Measurements from ENCODE around the gene ZFAND4. TPM values are rescaled to one million over a fixed set of nuclear protein-coding genes. Genes with fewer than 3 reads are reported as not detected.

The ZFAND4 gene
- total RNA-seq, 1 donor from 2014 or later, result 11.1 TPM

DNA sequence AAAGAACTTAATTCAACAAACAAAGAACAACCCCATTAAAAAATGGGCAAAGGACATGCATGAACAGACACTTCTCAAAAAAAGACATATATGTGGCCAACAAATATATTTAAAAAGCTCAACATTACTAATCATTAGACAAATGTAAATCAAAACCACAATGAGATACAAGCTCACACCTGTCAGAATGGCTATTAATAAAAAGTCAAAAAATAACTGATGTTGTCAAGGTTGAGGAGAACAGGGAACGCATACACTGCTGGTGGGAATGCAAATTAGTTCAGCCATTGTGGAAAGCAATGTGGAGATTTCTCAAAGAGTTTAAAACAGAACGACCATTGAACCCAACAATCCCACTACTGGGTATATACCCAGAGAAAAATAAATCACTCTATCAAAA, 19.1 kb downstream of the ZFAND4 start:
- H3K9me3 ChIP-seq (replicated peaks), result no peaks in the 10 kb centered on the region
- no peak overlapping the region for H3K27ac ChIP-seq (replicated peaks)
- H3K27me3 ChIP-seq (ENCODE audit: low read depth), result no peaks in the 10 kb centered on the region
- peaks cover 22% of the 10 kb centered on the region for H3K36me3 ChIP-seq
- TF ChIP-seq, protein P1, sequence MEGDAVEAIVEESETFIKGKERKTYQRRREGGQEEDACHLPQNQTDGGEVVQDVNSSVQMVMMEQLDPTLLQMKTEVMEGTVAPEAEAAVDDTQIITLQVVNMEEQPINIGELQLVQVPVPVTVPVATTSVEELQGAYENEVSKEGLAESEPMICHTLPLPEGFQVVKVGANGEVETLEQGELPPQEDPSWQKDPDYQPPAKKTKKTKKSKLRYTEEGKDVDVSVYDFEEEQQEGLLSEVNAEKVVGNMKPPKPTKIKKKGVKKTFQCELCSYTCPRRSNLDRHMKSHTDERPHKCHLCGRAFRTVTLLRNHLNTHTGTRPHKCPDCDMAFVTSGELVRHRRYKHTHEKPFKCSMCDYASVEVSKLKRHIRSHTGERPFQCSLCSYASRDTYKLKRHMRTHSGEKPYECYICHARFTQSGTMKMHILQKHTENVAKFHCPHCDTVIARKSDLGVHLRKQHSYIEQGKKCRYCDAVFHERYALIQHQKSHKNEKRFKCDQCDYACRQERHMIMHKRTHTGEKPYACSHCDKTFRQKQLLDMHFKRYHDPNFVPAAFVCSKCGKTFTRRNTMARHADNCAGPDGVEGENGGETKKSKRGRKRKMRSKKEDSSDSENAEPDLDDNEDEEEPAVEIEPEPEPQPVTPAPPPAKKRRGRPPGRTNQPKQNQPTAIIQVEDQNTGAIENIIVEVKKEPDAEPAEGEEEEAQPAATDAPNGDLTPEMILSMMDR (IDR thresholded peaks at IDR 0.05; ENCODE audit: borderline replicate concordance), result no peak
- intact Hi-C loops (cut with micrococcal nuclease), result no loop called here
- no peak overlapping the region for H3K4me3 ChIP-seq
- DNase-seq, result no peak
- H3K4me1 ChIP-seq, result peaks cover 36% of the 10 kb centered on the region

DNA sequence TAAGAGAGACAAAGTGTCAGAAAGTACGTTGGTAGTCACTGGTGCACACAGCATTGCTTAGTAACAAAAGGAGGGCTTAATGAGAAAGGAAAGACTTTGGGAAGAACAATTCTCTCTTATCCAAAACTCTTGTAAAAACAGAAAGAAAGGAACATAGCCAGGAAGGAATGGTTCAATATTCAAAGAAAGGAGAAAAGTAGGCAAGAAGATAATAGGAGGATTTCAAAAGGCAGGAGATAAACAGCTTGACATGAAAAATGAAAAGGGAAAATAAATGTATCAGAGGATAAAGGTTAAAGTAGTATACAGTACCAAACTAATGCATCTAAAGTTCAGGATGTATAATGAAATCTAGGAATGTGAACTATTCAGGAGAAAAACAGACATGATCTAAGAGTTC, 20.1 kb downstream of the ZFAND4 start:
- Histone ChIP-seq H3K36me3 (peaks cover 26% of the 10 kb centered on the region), H3K4me1 (peaks cover 37% of the 10 kb centered on the region), H3K27me3 (ENCODE audit: low read depth) (no peaks in the 10 kb centered on the region), H3K4me3 (no peak overlapping the region), H3K27ac (replicated peaks) (peak overlapping the region; percentile 32), H3K9me3 (replicated peaks) (no peaks in the 10 kb centered on the region)
- TF ChIP-seq, protein P1 (IDR thresholded peaks at IDR 0.05; ENCODE audit: borderline replicate concordance), result no peak
- intact Hi-C loops (cut with micrococcal nuclease), result no loop called here
- no peak for DNase-seq

DNA sequence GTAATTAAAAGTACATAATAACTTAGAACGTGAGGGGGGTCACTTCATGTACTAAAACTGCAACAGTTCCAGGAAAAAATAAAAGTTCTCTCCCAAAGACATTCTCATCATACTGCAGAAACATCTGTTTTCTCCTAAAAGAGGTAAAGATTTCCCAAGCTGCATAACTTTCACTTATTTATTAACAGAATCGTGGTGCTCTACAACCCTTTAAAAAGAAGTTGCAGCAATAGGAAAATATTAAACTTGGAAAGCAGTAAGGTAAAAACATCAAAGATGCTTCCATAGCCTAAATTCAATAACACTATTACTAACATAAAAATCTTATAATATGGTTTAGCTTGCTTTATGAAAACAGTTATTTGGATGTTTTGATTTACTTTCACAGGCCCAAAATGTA, 23.3 kb downstream of the ZFAND4 start:
- H3K36me3 ChIP-seq, result peaks cover 27% of the 10 kb centered on the region
- intact Hi-C loops (cut with micrococcal nuclease), result no loop called here
- H3K4me3 ChIP-seq, result no peak overlapping the region

DNA sequence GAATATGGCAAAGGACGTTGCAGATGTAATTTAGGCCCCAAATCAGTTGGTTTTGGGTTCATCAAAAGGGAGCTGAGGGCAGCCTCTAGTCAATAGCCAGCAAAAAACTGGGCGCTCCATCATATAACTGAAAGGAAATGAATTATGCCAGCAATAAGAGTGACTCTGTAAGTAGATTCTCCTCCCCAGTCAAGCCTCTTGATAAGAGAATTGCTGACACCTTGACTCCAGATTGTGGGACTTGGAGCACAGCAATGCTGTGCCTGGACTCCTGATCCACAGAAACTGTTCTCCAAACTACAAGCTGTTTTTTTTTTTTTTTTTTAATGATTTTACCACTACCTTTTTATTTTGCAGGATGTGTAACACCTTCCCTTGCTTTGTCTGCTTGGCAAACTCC, 25.5 kb downstream of the ZFAND4 start:
- no peak for DNase-seq
- peaks cover 21% of the 10 kb centered on the region for H3K4me1 ChIP-seq
- intact Hi-C loops (cut with micrococcal nuclease), result no loop called here
- peaks cover 30% of the 10 kb centered on the region for H3K36me3 ChIP-seq
- no peak overlapping the region for H3K4me3 ChIP-seq
- H3K27me3 ChIP-seq (ENCODE audit: low read depth), result no peaks in the 10 kb centered on the region
- H3K9me3 ChIP-seq (replicated peaks), result no peaks in the 10 kb centered on the region
- TF ChIP-seq, protein P1 (IDR thresholded peaks at IDR 0.05; ENCODE audit: borderline replicate concordance), result no peak
- H3K27ac ChIP-seq (replicated peaks), result peak overlapping the region; percentile 58

More for the DNA sequence above, 23.3 kb downstream of the ZFAND4 start:
- TF ChIP-seq, protein P1 (IDR thresholded peaks at IDR 0.05; ENCODE audit: borderline replicate concordance), result no peak
- H3K27ac ChIP-seq (replicated peaks), result no peak overlapping the region
- DNase-seq, result no peak
- no peaks in the 10 kb centered on the region for H3K27me3 ChIP-seq (ENCODE audit: low read depth)
- H3K9me3 ChIP-seq (replicated peaks), result no peaks in the 10 kb centered on the region
- H3K4me1 ChIP-seq, result peaks cover 40% of the 10 kb centered on the region

DNA sequence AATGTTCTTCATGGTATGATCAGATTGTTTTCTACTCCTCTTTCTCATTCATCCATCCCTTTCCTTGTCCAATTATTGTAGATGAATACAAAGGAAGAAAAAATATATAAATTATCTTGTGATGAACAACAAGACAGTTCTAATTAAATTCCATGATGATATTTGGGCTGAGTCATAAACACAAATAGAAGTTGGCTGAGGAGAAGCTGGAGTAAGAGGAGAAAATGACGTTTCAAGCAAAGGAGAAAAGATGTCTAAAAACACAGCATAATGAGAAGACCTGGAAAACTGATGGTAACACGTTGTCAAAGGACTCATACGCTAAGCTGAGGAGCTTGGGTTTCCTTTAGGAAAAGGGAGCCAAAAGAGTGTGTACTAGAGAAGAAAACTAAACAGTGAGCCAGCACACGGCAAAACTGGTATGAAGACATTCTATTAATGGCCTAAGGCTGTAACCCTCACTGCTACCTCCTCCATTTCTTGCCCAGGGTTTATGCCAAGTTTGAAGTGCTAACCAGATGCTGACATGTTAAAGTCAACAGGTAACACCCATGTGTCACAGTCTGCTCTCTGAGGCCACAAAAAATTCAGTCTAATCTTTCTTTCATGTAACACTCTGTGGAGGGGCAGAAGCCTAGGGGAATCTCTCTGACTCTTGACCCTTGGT, 26.1 kb downstream of the ZFAND4 start:
- H3K4me1 ChIP-seq, result peaks cover 16% of the 10 kb centered on the region
- no peak for DNase-seq
- TF ChIP-seq, protein P1 (IDR thresholded peaks at IDR 0.05; ENCODE audit: borderline replicate concordance), result no peak
- H3K27ac ChIP-seq (replicated peaks), result peak overlapping the region; percentile 58
- no peaks in the 10 kb centered on the region for H3K27me3 ChIP-seq (ENCODE audit: low read depth)
- H3K4me3 ChIP-seq, result no peak overlapping the region
- intact Hi-C loops (cut with micrococcal nuclease), result no loop called here
- H3K36me3 ChIP-seq, result peaks cover 30% of the 10 kb centered on the region
- no peaks in the 10 kb centered on the region for H3K9me3 ChIP-seq (replicated peaks)

All from left ventricle myocardium inferior (tissue), 1 donor.